ENCODE data around the gene GALNT9.
"Not testable (repeated sequence)": the region's sequence is repeated elsewhere in the genome, so short reads cannot be mapped to it uniquely, and the experiment has no call there.

GALNT9 gene

GRCh38 chr12:132329036-132329719 is at the start of gene GALNT9:
Gene GALNT9, minus strand, starts transcription at chr12:132329589. Its CDS starts 386 bp downstream, at chr12:132329203.
- DNase-seq (ENCODE audit: low read depth, low spot score): no peak
- in situ Hi-C loops (cut with HindIII; ENCODE audit: low sequenced_read_pairs): no loop called here
- no peak within 1 kb of the TSS for H3K4me3 ChIP-seq (ENCODE audit: low read depth, low read length)
- no peak for TF ChIP-seq CTCF (IDR thresholded peaks at IDR 0.05; ENCODE audit: low read depth, low read length)

DNA sequence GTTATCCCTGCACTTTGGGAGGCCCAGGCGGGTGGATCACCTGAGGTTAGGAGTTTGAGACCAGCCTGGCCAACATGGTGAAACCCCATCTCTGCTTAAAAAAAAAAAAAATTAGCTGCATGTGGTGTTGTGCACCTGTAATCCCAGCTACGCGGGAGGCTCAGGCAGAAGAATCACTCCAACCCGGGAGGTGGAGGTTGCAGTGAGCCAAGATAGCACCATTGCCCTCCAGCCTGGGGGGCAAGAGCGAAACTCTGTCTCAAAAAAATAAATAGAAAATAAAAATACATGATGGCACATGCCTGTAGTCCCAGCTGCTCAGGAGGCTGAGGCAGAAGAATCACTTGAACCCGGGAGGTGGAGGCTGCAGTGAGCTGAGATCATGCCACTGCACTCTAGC is 49.7 kb upstream of the GALNT9 start:
- in situ Hi-C loops (cut with HindIII; ENCODE audit: low sequenced_read_pairs); H3K4me3 ChIP-seq (ENCODE audit: low read depth, low read length); DNase-seq (ENCODE audit: low read depth, low spot score): not testable (repeated sequence)

GRCh38 chr12:132377147-132377546 is 47.8 kb upstream of the GALNT9 start:
- H3K4me3 ChIP-seq (ENCODE audit: low read depth, low read length): no peak overlapping the region
- DNase-seq (ENCODE audit: low read depth, low spot score): no peak
- in situ Hi-C loops (cut with HindIII; ENCODE audit: low sequenced_read_pairs): no loop called here
- TF ChIP-seq CTCF (IDR thresholded peaks at IDR 0.05; ENCODE audit: low read depth, low read length): no peak

- TF ChIP-seq CTCF (IDR thresholded peaks at IDR 0.05; ENCODE audit: low read depth, low read length): no peak
- DNase-seq (ENCODE audit: low read depth, low spot score): no peak
- in situ Hi-C loops (cut with HindIII; ENCODE audit: low sequenced_read_pairs): no loop called here
- H3K4me3 ChIP-seq (ENCODE audit: low read depth, low read length): no peak overlapping the region
Measured at GRCh38 chr12:132376464-132376830, 47.1 kb upstream of the GALNT9 start.

DNA sequence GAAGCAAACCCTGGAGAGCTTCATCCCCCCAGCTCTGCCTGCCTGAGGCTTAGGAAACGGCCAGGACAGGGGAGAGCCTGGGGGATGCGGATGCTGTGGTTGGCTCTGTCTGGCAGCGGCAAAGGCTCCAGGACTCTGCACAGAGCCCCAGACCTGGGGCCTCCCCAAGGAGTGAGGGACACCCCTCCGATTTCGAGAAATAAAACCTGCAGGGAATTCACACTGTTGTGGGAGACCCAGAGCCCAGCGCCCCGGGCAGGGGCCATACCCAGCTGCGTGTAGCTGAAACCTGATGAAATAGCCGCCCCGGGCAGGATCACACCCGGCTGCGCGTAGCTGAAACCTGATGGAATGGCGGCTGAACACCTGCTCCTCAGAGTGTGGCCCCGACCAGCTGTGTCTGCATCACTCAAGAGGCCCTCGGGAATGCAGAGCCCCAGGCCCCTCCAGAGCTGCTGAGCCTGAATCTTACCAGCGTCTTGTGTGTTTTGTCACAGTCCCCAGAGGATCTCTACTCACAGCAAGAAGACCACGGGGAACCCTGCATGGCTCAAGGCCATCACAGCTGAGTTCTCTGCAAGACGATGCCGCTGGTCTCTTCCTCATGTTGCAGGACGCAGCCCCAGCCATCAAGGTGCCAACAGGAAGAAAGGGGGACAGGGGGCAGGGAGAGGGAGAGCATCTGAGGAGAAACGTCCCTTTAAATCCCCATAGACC is 46.5 kb upstream of the GALNT9 start:
- DNase-seq (ENCODE audit: low read depth, low spot score): no peak
- TF ChIP-seq CTCF (IDR thresholded peaks at IDR 0.05; ENCODE audit: low read depth, low read length): no peak
- in situ Hi-C loops (cut with HindIII; ENCODE audit: low sequenced_read_pairs): no loop called here
- H3K4me3 ChIP-seq (ENCODE audit: low read depth, low read length): no peak overlapping the region

DNA sequence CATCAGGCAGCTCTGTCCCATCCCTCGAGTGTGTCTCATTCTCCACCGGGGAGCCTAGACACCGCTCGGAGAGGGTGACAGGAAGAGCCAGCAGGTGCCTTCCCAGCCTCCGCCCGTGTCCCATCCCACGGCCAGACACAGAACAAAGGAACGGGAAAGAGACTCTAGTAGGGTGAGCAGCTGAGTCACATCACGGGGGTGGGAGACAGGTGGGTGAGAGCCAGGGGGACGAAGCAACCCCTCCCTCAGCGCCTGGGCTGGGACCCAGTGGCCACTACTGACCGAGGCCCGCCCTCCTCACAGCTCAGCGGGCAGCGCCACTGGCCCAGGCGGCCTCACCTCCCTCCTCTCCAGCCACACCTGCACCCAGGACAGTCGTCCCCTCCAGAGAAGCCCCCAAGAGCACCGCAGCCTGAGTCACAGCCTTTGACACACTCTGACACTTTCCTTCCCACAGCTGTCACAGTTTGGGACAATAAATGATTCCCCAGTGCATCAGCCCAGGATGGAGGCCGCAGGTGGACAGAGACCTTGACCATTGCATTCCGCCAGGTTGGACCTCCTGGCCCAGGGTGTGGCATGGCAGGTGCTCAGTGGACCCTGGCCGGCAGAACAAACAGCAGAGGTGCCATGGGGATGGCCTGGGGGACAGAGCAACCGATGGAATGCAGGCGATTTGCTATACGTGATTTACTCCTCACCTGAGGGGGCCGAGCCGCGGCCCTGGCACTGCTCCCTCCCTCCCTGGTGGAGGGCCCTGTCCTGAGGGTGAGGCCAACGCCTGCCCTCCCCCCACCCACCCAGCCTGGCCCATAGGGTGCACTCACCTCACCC is 45.4 kb upstream of the GALNT9 start:
- no peak for DNase-seq (ENCODE audit: low read depth, low spot score)
- no peak for TF ChIP-seq CTCF (IDR thresholded peaks at IDR 0.05; ENCODE audit: low read depth, low read length)
- in situ Hi-C loops (cut with HindIII; ENCODE audit: low sequenced_read_pairs): no loop called here
- no peak overlapping the region for H3K4me3 ChIP-seq (ENCODE audit: low read depth, low read length)
